ENCODE measurements around the gene CLPX. TPM values are rescaled to one million over a fixed set of nuclear protein-coding genes. Genes with fewer than 3 reads are reported as not detected.

The CLPX gene
- polyA plus RNA-seq, 1 experiment, result 13.3 TPM

GRCh38 chr15:65226221-65226620 lies 41.1 kb upstream of the CLPX start:
- no peak for DNase-seq (ENCODE audit: low read depth)
- Histone ChIP-seq H3K36me3 (ENCODE audit: control insufficient read depth, insufficient read depth, low read length) (no peaks in the 10 kb centered on the region), H3K4me3 (ENCODE audit: low read depth, low read length) (no peak overlapping the region), H3K27me3 (ENCODE audit: control insufficient read depth, insufficient read depth, low read length) (peaks cover 4% of the 10 kb centered on the region; the same call in 1 of the 2 replicates)
- ChIA-PET CTCF (interaction anchor here (1.0 to 1.7 kb wide), 2 partner anchors 11 to 12 kb away, joined by 3 read pairs; no protein-coding TSS in a partner anchor), POLR2A (no interaction called here)
- no peak for TF ChIP-seq CTCF (IDR thresholded peaks at IDR 0.05; ENCODE audit: insufficient read depth, low read depth, low read length)

- ChIA-PET POLR2A (no interaction called here), CTCF (interaction anchor here (1.4 kb wide), 1 partner anchor 8 kb away, joined by 3 read pairs; no protein-coding TSS in a partner anchor)
Observed at GRCh38 chr15:65223996-65224395, 38.9 kb upstream of the CLPX start.

GRCh38 chr15:65222891-65223290 lies 37.7 kb upstream of the CLPX start:
- no peak overlapping the region for H3K4me3 ChIP-seq (ENCODE audit: low read depth, low read length)
- H3K36me3 ChIP-seq (ENCODE audit: control insufficient read depth, insufficient read depth, low read length), result no peaks in the 10 kb centered on the region
- POLR2A ChIA-PET, result no interaction called here
- TF ChIP-seq CTCF (IDR thresholded peaks at IDR 0.05; ENCODE audit: insufficient read depth, low read depth, low read length), result no peak
- no peak for DNase-seq (ENCODE audit: low read depth)
- peaks cover 4% of the 10 kb centered on the region; the same call in 1 of the 2 replicates for H3K27me3 ChIP-seq (ENCODE audit: control insufficient read depth, insufficient read depth, low read length)
- CTCF ChIA-PET, result interaction anchor here (1.0 kb wide), 1 partner anchor 11 kb away, joined by 4 read pairs; no protein-coding TSS in a partner anchor

More at GRCh38 chr15:65223996-65224395, 38.9 kb upstream of the CLPX start:
- Histone ChIP-seq H3K27me3 (ENCODE audit: control insufficient read depth, insufficient read depth, low read length) (peaks cover 4% of the 10 kb centered on the region; the same call in 1 of the 2 replicates), H3K4me3 (ENCODE audit: low read depth, low read length) (no peak overlapping the region), H3K36me3 (ENCODE audit: control insufficient read depth, insufficient read depth, low read length) (no peaks in the 10 kb centered on the region)
- no peak for TF ChIP-seq CTCF (IDR thresholded peaks at IDR 0.05; ENCODE audit: insufficient read depth, low read depth, low read length)
- no peak for DNase-seq (ENCODE audit: low read depth)

- no peak for DNase-seq (ENCODE audit: low read depth)
- ChIA-PET POLR2A (interaction anchor here (0.6 kb wide), 1 partner anchor 11 kb away, joined by 3 read pairs; no protein-coding TSS in a partner anchor), CTCF (interaction anchor here (1.3 to 1.7 kb wide), 2 partner anchors 10 to 26 kb away, joined by 3 to 4 read pairs; no protein-coding TSS in a partner anchor)
- Histone ChIP-seq H3K4me3 (ENCODE audit: low read depth, low read length) (no peak overlapping the region), H3K36me3 (ENCODE audit: control insufficient read depth, insufficient read depth, low read length) (no peaks in the 10 kb centered on the region), H3K27me3 (ENCODE audit: control insufficient read depth, insufficient read depth, low read length) (peaks cover 4% of the 10 kb centered on the region; the same call in 1 of the 2 replicates)
- TF ChIP-seq CTCF (IDR thresholded peaks at IDR 0.05; ENCODE audit: insufficient read depth, low read depth, low read length), result no peak
Observed at GRCh38 chr15:65221697-65222096, 36.6 kb upstream of the CLPX start.

GRCh38 chr15:65219137-65219536 lies 34.0 kb upstream of the CLPX start:
- no peaks in the 10 kb centered on the region for H3K36me3 ChIP-seq (ENCODE audit: control insufficient read depth, insufficient read depth, low read length)
- DNase-seq (ENCODE audit: low read depth), result no peak
- H3K4me3 ChIP-seq (ENCODE audit: low read depth, low read length), result no peak overlapping the region
- CTCF ChIA-PET, result no interaction called here
- POLR2A ChIA-PET, result no interaction called here
- TF ChIP-seq CTCF (IDR thresholded peaks at IDR 0.05; ENCODE audit: insufficient read depth, low read depth, low read length), result no peak
- H3K27me3 ChIP-seq (ENCODE audit: control insufficient read depth, insufficient read depth, low read length), result peaks cover 2% of the 10 kb centered on the region; the same call in 1 of the 2 replicates

All from BJ (cell line).